GM21619 (cell line): ENCODE measurements around the gene TRPC4AP.

Experiments
- ATAC-seq: cut with Tn5 transposase; IDR thresholded peaks from one replicate; pipeline ENCODE4 v1.9.1; 2021; ENCODE audit not compliant: unreplicated experiment

Gene TRPC4AP

DNA sequence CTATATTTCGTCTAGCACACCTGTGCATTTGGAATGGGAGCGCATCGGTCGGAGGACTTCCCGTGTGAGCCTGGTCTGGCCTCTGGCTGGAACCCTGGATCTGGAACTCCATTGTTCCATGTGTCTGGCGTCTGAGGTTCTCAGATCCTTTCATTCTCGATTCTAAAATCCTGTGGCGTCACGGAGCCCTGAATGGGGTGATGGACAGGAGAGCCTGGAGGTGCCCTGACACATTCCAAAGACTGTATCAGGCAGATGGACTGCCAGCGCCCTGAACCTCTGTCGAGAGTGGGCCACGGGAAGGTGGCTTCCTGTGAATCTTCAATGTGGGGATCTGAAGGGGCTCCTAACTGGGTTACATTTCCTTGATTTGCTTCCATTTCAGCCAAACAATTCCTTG is 116.3 kb downstream of the TRPC4AP start:
- ATAC-seq: no peak

DNA sequence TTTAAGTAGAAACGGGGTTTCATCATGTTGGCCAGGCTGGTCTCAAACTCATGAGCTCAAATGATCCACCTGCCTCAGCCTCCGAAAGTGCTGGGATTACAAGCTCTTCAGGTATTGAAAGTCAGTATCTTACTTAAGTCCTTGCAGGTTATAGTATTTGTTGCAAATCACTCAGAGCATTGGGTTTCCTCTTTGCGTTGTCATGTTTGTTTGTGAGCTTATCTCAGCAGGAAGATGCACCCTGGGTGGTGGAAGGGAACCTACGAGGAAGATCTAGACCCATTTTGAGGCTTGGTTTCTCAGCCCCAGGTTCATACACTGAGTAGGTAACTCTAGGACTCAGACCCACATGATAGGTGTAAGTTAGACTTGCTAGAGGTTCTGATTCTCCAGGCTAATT is 118.4 kb downstream of the TRPC4AP start:
- ATAC-seq: no peak

DNA sequence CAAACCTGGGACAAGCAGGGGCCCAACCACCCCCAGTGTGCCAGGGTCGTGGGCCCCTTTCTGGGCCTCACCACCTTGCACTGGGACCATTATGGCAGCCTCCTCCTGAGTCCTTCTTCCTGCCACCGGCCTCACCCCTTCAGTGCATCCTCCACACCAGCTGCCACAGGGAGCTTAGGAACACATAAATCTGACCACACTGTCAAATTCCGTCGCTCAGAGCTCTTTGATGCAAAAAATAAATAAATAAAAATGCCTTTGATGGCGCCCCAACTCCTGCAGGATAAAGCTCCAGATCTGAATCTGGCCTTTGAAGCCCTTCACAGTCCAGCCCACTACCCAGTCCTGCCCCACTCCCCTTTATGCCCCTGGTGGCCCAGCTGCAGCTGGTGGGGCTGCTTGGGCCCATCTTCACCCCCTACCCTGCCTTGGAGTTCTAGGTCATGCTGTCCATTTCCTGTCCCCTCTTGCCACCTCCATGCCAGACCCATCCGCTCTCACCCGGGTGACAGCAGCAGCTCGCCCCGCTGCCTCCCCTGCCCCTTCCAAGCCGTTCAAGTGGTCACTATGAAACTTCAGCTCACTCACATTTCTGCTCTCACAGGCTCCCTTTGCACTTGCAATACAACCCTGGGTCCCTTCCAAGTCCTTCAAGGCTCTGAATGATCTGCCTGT is 120.9 kb downstream of the TRPC4AP start:
- no peak for ATAC-seq

DNA sequence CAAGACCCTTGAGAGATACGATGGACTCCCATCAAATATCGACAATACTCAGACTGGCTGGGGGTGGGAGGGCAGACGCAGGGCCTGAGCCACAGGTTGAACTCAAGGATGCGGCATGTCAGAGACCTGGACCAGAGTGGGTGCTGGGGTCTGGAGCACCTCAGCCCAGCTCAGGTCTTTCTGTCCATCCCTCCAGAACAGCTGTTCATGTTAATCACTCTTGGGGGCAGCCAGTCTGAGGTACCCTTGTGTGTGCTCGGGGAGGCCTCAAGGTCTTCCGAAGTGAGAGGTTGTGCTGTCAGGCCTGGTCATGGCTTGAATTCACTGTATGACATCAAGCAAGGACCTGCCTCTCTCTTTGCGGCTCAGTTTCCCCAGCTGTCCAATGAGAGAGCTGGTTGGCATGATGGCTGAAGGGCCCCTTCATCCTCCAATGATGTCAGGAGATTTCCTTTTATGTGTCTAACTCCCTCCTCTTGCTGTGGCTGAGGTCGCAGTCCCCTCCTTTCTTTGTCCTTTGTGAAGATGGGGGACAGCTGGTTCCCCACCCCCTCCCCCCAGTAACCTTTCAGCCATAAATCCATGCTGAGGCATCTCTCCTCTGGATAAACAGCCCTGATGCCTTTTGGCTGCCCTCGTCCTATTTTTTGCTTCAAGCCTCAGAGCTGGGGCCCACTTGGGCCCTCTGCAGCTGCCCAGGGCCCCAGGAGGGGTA is 121.6 kb downstream of the TRPC4AP start:
- ATAC-seq: no peak

DNA sequence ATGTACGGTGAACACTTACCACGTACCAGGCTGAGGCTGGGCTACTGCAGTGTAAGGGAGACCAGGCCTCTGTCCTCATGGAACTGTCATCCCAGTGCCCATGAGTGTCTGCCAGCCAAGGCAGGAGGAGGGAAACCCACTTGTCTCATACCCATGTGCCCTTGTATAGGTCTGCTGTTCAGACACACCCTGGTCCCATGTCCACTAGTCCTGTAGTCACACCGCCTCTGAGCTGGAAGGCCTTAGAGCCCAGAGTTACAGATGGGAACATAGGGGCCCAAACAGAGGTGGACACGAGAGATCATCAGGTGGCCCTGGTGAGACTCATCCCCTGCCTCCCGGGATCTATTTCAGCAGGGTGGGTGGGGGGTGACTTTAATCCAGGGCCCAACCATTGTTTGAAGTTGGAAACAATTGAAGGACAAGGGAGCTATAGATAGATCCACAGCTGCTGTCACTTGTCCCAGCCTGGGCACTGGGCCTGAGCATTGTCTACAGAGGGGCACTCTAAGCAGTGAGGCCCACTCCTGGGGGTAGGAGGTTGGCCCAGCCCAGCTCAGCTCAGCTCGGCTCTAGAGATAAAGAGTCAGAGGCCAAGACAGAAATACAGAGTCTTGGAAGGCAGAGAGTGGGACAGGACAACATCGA is 122.3 kb downstream of the TRPC4AP start:
- no peak for ATAC-seq

DNA sequence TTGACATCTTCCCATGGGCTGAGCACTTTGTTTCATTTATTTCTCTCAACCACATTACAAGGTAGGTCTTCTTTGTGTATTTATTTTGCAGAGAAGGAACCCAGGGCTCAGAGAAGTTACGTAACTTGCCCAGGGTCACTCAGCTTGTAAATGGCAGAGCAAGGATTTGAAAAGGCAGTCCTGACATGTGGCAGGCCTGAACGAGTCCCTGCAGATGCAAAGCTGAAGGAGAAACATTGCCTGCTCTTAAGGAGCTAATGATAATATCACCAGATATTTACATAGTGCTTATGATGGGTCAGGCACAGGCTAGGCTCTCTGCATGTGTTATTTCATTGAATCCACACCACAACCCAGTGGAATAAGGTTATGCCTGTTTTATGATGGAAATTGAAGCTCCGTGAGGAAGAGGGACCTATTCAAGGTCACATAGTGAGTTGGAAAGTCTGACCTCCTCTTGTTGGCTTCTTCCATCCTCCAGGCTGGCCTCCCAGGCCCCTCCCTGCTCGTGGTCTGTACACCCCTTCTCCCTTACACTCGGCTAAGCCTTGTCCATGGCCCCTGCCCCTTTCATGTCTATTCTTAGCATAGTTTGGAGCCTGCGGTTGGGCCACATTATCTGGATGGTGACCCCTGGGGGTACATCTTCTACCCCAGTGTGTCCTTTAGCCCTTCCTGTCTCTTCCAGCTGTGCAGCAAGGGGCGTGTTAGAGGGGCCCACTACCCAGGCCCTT is 124.4 kb downstream of the TRPC4AP start:
- ATAC-seq: no peak

DNA sequence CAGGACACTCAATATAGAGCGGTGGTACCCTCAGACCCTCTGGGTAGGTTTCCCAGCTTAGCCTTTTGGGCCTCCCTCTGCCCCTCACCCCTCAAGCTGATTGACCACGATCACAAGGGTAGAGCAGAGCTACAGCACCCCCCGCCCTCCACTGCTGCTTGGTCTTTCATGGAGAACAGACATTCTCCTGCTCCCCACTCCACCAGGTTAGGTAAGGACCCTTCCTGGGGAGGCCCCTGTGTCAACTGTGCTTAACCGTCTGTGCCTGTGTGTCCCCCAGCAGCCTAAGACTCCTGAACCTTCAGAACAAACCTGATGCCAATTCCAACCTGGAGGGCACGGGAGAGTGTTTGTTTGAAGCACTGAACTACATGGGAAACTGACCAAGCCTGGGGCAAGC is 125.2 kb downstream of the TRPC4AP start:
- ATAC-seq: no peak

DNA sequence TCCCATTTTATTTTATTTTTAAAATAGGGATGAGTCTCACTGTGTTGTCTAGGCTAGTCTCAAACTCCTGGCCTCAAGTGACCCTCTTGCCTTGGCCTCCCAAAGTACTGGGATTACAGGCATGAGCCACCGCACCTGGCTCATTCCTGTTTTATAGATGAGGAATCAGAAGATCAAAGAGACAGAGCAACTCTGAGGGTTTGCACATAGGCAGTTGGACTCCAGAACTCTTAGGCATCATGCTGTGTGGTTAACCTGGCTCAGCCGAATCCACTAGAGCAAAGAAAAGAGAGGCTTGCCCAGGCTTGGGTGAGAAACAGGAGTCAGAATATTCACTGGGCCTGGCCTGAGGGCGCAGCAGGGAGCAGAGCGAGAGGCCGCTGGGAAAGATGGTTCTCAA is 127.6 kb downstream of the TRPC4AP start:
- ATAC-seq: no peak

DNA sequence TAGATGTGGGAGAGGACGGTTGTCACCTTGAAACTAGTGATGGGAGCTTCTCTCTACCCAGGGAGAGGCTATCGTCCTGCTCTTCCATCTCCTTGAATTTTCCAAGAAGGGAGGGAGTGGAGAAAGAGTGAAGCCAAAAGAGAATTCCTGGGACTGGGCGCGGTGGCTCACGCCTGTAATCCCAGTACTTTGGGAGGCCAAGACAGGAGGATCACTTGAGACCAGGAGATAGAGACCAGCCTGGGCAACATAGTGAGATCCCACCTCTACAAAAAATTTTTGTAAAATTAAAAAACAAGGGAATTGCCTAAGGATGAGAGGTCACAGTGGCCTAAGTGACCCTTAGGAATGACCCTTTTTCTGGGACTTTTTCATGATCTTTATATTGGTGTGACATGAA is 128.1 kb downstream of the TRPC4AP start:
- ATAC-seq: no peak

DNA sequence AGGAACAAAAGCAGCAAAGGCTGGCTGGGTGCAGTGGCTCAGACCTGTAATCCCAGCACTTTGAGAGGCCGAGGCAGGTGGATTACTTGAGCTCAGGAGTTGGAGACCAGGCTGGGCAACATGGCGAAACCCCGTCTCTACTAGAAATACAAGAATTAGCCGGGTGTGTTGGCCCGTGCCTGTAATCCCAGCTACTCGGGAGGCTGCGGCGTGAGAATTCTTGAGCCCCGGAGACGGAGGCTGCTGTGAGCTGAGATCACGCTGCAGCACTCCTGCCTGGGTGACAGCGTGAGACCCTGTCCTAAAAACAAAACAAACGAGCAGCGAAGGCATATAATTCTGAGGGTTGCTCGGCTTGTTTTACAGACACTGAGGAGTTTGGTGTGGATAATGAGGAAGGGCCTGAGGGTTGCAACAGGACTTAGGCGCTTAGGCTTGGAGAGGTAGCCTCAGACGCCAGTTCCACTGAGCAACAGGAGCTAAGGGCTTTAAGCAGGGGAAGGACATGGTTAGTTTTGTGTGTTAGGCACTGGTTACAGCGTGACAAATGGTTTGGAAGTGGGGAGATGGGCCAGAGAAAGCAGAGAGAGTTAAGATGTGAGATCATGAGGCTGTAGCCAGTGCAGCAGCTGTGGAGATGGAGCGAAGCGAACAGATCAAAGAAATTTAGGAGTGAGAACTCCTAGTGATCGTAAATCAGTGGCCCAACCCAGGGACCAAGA is 135.7 kb downstream of the TRPC4AP start:
- ATAC-seq: no peak

DNA sequence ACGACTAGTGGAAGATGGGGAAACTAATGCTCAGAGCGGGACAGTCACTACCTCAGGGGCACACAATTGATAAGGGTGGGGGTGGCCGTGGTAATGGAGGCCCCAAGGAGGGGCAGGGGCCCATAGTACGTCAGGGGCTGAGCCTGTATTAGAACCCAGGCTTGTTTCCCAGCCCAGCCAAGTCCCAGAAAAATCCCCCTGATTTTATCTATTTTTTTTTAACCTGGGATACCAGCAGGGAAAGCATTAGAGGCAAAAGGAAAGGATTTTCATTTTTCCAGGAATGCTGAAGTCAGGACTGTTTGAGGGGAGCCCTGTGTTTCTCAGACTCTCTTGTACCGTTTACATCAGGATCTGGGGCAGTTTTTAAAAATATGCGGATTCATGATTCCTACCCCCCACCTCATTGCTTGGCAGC is 136.6 kb downstream of the TRPC4AP start:
- no peak for ATAC-seq

DNA sequence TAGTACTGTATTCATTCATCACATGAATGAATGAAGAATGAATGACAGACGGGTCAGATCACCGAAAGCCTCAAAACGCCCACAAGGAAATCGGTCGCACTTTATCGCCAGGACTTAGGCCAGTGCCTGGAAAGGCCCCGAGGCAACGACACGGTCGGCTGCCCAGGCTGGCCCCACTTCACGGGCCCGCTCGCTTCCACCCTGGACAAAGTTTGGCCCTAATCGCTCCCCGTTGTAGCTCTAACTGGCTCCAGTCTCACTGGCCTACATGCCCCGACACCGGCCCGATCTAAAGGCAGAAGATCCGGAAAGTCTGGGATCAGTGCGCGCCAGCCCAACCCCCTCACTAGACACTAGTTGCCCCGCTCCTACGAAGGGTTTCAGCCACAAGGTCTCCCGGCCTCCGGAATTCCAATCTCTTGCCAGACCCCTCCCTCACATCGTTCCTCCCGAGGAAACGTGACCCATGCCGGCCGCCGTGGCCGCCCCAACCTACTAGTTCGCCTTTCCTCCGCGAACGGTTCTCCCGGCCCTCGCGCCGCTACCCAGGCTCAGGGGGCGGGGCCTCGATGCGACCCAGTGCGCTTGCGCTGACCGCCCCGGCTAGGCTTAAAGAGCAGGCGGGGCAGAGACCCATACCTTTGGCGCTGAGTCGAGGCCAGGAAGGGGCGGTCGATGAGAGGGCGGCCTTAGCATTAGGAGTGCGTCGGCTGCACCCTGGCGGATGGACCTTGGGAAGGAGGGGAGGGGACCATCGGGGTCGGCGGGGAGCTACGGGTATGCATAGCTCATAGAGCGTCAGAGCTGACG is 137.2 kb downstream of the TRPC4AP start, which contains the start of the genes GSS and MYH7B:
Gene GSS (minus strand): TSS at position 576 of the 810 bp plus-strand sequence. CDS start 3,954 bp downstream, outside the sequence.
Gene MYH7B (plus strand): TSS at position 638 of the 810 bp plus-strand sequence. CDS start 22,138 bp downstream, outside the sequence.
- peak; percentile 73 for ATAC-seq

DNA sequence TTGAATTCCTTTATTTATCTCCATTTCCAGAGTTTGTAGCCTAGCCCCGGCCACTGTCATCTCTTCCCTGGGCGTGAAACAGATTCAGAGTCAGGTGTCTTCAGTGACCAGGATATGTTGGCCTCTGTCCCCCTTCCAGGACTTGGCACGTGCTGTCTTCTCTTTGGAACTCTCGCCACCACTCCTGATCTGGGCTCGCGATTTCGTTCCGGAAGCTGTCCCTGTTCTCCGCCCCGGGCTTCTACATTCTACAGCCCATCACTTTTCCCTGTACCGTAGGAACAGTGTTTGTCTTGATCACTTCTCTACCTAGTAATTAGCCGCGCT is 137.7 kb downstream of the TRPC4AP start:
- ATAC-seq: no peak

DNA sequence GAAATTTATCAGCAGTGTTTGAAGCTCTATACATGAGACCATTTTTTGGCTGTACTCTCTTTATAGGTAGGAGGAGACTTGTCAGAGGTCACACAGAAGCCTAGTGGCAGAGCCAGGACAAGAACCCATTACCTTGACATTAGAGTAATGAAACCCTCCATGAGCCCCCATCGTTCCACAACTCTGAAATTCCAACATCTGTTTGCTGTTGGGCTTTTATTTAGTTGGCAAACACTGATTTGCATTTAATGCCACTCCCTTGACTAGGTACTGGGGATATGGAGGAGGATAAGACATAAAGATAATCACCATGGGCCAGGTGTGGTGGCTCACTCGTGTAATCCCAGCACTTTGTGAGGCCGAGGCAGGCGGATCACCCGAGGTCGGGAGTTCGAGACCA is 138.6 kb downstream of the TRPC4AP start:
- ATAC-seq: no peak

DNA sequence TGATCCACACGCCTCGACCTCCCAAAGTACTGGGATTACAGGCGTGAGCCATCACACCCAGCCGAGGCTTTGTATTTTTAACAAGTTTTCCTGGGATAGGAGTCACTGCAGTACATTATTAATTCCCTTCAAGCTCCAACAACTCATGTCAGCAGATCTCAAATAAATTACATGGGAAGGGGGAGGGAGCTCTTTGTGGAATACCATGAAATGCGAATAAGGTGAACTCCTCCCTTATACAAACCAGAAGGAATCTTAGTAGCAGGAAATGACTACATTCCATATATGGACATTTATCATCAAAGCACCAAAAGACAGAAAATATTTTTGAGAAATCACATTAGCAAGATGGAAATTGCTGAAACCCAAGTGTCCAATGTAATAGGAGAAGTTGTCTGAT is 139.9 kb downstream of the TRPC4AP start:
- ATAC-seq: no peak
